ENCODE data around the gene LIN7C. TPM values are rescaled to one million over a fixed set of nuclear protein-coding genes. Genes with fewer than 3 reads are reported as not detected.
"Not testable (repeated sequence)": the region's sequence is repeated elsewhere in the genome, so short reads cannot be mapped to it uniquely, and the experiment has no call there.

Gene LIN7C
- total and polyA plus RNA-seq, 9 of the 15 experiments (the other 6 are each of a cell fraction or from before 2014, with no cell fraction given): 10.8 to 52.7 (median 21.5) TPM

DNA sequence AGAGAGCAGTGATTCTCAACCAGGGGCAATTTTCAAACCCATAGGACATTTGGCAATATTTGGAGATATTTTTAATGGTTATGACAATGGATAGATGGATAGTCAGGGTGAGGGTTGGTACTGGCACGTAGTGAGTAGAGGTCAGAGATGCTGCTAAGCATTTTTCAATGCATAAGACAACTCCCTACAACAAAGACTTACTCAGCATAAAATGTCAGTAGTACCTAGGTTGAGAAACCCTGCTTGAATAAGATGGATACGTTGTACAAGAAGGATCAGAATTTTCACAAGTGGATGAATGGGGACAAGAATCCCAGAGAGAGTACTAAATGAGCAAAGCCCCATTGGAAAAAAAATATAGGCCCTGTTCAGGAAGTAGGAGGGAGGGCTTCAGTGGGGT is 11.9 kb upstream of the LIN7C start (continued):
- no peak for TF ChIP-seq TARDBP (IDR thresholded peaks at IDR 0.05)
- TF ChIP-seq ZNF79 (CRISPR knock-in tag; IDR thresholded peaks at IDR 0.05; ENCODE audit: low read depth): no peak
- TF ChIP-seq, protein P1, sequence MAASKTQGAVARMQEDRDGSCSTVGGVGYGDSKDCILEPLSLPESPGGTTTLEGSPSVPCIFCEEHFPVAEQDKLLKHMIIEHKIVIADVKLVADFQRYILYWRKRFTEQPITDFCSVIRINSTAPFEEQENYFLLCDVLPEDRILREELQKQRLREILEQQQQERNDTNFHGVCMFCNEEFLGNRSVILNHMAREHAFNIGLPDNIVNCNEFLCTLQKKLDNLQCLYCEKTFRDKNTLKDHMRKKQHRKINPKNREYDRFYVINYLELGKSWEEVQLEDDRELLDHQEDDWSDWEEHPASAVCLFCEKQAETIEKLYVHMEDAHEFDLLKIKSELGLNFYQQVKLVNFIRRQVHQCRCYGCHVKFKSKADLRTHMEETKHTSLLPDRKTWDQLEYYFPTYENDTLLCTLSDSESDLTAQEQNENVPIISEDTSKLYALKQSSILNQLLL (CRISPR knock-in tag; IDR thresholded peaks at IDR 0.05; ENCODE audit: borderline replicate concordance): no peak
- TF ChIP-seq ZNF57 (CRISPR knock-in tag; IDR thresholded peaks at IDR 0.05): no peak

DNA sequence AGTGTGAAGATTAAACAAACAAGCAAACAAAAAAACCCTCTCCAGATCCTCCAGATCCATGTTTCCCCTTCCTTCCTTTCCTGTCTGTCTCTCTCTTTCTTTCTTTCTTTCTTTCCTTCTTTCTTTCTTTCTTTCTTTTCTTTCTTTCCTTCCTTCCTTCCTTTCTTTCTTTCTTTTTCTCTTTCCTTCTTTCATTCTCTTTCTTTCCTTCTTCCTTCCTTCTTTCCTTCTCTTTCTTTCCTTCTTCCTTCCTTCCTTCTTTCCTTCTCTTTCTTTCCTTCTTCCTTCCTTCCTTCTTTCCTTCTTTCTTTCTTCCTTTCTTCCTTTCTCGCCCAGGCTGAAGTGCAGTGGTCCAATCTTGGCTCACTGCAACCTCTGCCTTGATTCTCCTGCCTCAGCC is 10.9 kb upstream of the LIN7C start:
- CTCF ChIA-PET (ENCODE audit: low intra/inter-chr PET ratio); BruUV-seq (replicated peaks); ATAC-seq: not testable (repeated sequence)

More for the DNA sequence above, 10.9 kb upstream of the LIN7C start:
- in situ Hi-C loops (cut with MboI); H3K4me3 ChIP-seq; H3K79me2 ChIP-seq (ENCODE audit: control insufficient read depth, insufficient read depth, low read length); H3K27me3 ChIP-seq (ENCODE audit: control insufficient read depth in 2 of 2, insufficient read depth in 2 of 2, low read length in 2 of 2); H3K27ac ChIP-seq (ENCODE audit: extremely low read depth, low read depth, low read length); H3K4me1 ChIP-seq (replicated peaks in 1 of 2; ENCODE audit: control insufficient read depth in 2 of 2, insufficient read depth in 2 of 2, low read length in 2 of 2); H3K4me2 ChIP-seq (ENCODE audit: insufficient read depth, low read length); FAIRE-seq; H3K36me3 ChIP-seq (ENCODE audit: control insufficient read depth, insufficient read depth, low read length); H3K9ac ChIP-seq (ENCODE audit: insufficient read depth in 1 of 2, low read depth in 2 of 2, low read length in 2 of 2); intact Hi-C loops (cut with micrococcal nuclease); H2AFZ ChIP-seq (ENCODE audit: low read depth, low read length); H3K9me3 ChIP-seq (replicated peaks; ENCODE audit: control insufficient read depth, insufficient read depth, low read depth, low read length); H3K9me1 ChIP-seq (ENCODE audit: control insufficient read depth, insufficient read depth, low read length); H4K20me1 ChIP-seq (replicated peaks; ENCODE audit: control insufficient read depth, insufficient read depth, low read length); DNase-seq (ENCODE audit: extremely low read depth in 1 of 4, low spot score in 3 of 4): not testable (repeated sequence)
- TF ChIP-seq, protein P2, sequence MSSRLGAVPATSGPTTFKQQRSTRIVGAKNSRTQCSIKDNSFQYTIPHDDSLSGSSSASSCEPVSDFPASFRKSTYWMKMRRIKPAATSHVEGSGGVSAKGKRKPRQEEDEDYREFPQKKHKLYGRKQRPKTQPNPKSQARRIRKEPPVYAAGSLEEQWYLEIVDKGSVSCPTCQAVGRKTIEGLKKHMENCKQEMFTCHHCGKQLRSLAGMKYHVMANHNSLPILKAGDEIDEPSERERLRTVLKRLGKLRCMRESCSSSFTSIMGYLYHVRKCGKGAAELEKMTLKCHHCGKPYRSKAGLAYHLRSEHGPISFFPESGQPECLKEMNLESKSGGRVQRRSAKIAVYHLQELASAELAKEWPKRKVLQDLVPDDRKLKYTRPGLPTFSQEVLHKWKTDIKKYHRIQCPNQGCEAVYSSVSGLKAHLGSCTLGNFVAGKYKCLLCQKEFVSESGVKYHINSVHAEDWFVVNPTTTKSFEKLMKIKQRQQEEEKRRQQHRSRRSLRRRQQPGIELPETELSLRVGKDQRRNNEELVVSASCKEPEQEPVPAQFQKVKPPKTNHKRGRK (tag; IDR thresholded peaks at IDR 0.05): peak; percentile 78
- 0% methylated on average over 1 of the region's 1 CpG for WGBS (ENCODE audit: insufficient coverage, low coverage, missing lambda C conversion rate)
- POLR2A ChIA-PET: interaction anchor here (0.6 to 1.2 kb wide), 3 partner anchors 11 to 37 kb away, joined by 3 read pairs; partner anchors contain the start of gene LIN7C
